SK-N-MC (cell line): ENCODE data around the gene CEP72.

Experiments
- EZH2 ChIP-seq: fragments of 200-600 bp; sonication (generic); IDR thresholded peaks from one replicate; pipeline ENCODE4 v1.6.1; 2017; ENCODE audit warnings: antibody characterized with exemption
- FOXP2 ChIP-seq: optimal IDR thresholded peaks from 2 replicates; pipeline ENCODE3; 2011; ENCODE audit warnings: mild to moderate bottlenecking, moderate library complexity; ENCODE audit not compliant: insufficient read depth; ENCODE audit errors: extremely low read length, control extremely low read depth
- POLR2AphosphoS5 ChIP-seq: IDR thresholded peaks from 2 replicates; pipeline ENCODE4 v1.6.1; 2012; ENCODE audit warnings: mild to moderate bottlenecking, low read depth, low read length, borderline replicate concordance

DNA sequence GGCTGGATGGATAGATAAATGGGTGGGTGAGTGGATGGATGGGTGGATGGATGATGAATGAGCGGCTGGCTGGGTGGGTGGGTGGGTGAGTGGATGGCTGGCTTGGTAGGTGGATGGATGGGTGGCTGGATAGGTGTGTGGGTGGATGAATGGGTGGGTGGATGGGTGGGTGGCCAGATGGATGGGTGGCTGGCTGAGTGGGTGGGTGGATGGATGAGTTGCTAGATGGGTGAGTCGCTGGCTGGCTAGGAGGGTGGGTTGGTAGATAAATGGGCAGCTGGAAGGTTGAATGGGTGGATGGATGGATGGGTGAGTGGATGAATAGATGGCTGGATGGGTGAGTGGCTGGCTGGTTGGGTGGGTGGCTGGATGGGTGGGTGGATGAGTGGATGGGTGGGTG is 27.9 kb upstream of the CEP72 start:
- no peak for TF ChIP-seq POLR2AphosphoS5
- TF ChIP-seq EZH2, result no peak
- TF ChIP-seq FOXP2, result no peak
